Astrocyte of the spinal cord (primary cell): Measurements from ENCODE around the gene SMPX.

Experiments
- DNase-seq: peaks from one replicate; pipeline ENCODE4 v3.0.0; 2011; ENCODE audit warnings: low read depth, low spot score
- H3K4me3 ChIP-seq: 2 replicates; pipeline ENCODE4 v1.5.1; 2011; ENCODE audit warnings: low read depth, mild to moderate bottlenecking, low read length, moderate library complexity
- CTCF ChIP-seq: IDR thresholded peaks from 2 replicates; pipeline ENCODE4 v1.5.1; 2012; ENCODE audit warnings: low read depth, mild to moderate bottlenecking, low read length, inconsistent platforms
- in situ Hi-C: cut with HindIII; loops from 2 replicates; pipeline ENCODE4 v1.10.0; 2017; ENCODE audit warnings: low sequenced_read_pairs

SMPX gene

DNA sequence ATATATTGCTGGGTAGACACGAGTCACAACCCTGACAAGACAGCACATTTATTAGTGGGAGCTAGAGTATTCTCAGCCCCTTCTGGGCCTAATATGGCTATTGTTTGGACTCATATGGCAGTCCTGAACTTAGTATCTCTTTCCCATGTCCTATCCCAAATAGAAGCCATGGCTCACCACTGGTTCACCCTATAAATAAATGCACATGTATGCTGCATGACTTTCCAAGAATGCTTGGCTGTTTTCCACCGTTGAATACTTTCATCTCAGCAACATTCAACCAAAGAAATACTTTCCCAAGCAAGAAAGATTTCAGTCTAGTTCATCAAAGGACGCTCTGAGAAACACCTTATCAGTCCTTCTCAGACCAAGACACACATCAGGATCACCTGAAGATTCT, 36.7 kb downstream of the SMPX start:
- in situ Hi-C loops, result no loop called here
- no peak overlapping the region for H3K4me3 ChIP-seq
- DNase-seq, result no peak
- no peak for TF ChIP-seq CTCF

GRCh38 chrX:21718575-21718974, 39.3 kb downstream of the SMPX start:
- TF ChIP-seq CTCF, result no peak
- no peak overlapping the region for H3K4me3 ChIP-seq
- DNase-seq, result no peak
- in situ Hi-C loops, result no loop called here

GRCh38 chrX:21717802-21718201, 40.1 kb downstream of the SMPX start:
- in situ Hi-C loops, result no loop called here
- H3K4me3 ChIP-seq, result no peak overlapping the region
- TF ChIP-seq CTCF, result no peak
- DNase-seq, result no peak

DNA sequence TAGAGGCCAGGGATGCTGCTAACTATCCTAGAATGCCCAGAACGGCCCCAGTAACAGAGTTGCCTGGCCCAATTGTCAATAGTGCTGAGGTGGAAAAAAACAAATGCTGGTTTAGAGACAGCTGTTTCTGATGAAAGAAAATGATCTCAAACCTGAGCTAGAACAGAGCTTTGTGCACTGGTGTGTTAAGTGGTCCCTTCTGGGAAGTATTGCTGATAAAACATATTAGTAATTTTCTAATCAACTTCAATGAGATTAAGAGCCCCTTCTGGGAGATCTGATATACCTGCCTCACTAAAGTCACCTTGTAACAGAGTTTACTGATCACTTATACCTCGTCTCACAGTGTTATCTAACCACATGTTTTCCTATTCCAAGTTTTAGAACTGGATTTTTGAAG, 42.1 kb downstream of the SMPX start:
- in situ Hi-C loops, result no loop called here
- H3K4me3 ChIP-seq, result no peak overlapping the region
- no peak for DNase-seq
- no peak for TF ChIP-seq CTCF

GRCh38 chrX:21715337-21715736, 42.6 kb downstream of the SMPX start:
- DNase-seq, result no peak
- TF ChIP-seq CTCF, result no peak
- no peak overlapping the region for H3K4me3 ChIP-seq
- in situ Hi-C loops, result no loop called here

DNA sequence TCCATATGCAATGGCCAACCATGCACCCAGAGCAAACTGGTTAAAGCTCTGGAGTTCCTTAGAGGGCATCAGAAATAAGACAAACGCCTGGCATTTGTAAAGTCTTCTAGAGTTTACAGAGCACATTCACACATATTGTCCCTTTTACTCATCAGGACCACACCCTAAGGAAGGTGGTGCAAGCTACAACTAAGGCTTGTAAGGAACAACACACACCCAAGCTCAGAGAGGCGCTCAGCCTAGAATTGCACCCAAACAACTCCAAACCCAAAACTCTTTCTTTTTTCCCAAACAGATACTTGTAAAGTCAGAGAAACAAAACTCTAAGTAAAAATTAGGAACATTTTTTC, 46.1 kb downstream of the SMPX start:
- in situ Hi-C loops, result no loop called here
- DNase-seq, result no peak
- H3K4me3 ChIP-seq, result no peak overlapping the region
- TF ChIP-seq CTCF, result no peak

DNA sequence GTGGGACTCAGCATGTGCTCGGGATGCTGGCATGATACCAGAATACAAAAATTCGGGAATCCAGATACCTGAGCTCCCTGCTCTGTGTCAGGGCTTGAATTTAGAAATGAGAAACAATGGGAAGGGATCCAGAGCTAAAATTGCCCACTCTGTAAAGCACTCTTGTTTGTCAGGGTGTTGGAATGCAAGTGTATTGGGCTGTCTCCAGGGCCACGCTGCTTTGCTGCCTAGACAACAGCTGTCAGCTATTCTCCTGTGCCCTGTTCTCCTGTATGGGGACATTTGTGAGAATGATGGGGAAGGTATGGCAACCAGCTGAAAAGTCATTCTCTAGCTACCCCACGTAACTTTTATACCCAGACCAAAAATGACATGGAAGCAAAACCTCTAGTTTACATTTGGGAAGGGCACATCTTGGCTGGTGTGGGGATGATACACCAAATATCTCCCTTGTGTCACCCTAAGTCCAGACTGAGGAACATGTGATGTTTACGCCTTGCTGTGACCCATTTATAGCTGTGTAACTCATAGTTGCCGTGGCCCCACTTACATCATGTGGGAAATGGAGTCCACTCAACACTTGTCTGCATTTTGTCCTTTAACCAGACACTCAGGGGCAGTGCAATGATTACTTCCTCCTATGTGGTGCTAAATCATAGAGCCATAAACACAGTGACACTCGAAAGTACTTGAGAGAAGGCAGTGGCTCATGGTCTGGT, 46.6 kb downstream of the SMPX start:
- DNase-seq, result no peak
- in situ Hi-C loops, result no loop called here

More for the DNA sequence above, 46.6 kb downstream of the SMPX start:
- TF ChIP-seq CTCF, result no peak
- H3K4me3 ChIP-seq, result no peak overlapping the region
